ENCODE measurements around the gene EEF1AKMT1.

EEF1AKMT1 gene

GRCh38 chr13:20773194-20774080 is at the start of gene EEF1AKMT1:
Gene EEF1AKMT1, minus strand, starts transcription at chr13:20773961. Its CDS starts 16,363 bp downstream, at chr13:20757598.
- peak; percentile 77 for DNase-seq

- no peak for DNase-seq
These were observed 49.3 kb upstream of the EEF1AKMT1 start for GRCh38 chr13:20823071-20823470.

- no peak for DNase-seq
These were observed 48.6 kb upstream of the EEF1AKMT1 start for GRCh38 chr13:20822406-20822805.

- no peak for DNase-seq
These were observed 46.0 kb upstream of the EEF1AKMT1 start for GRCh38 chr13:20819715-20820114.

- no peak for DNase-seq
These were observed 41.7 kb upstream of the EEF1AKMT1 start for GRCh38 chr13:20815464-20815863.

- DNase-seq, result no peak
These were observed 40.6 kb upstream of the EEF1AKMT1 start for GRCh38 chr13:20814224-20814910.

GRCh38 chr13:20812890-20813289 is 39.1 kb upstream of the EEF1AKMT1 start:
- DNase-seq, result no peak

- no peak for DNase-seq
These were observed 37.0 kb upstream of the EEF1AKMT1 start for GRCh38 chr13:20810808-20811207.

- no peak for DNase-seq
These were observed 35.1 kb upstream of the EEF1AKMT1 start for GRCh38 chr13:20808874-20809273.

- DNase-seq, result no peak
These were observed 29.6 kb upstream of the EEF1AKMT1 start for GRCh38 chr13:20803180-20803965.

GRCh38 chr13:20801707-20802106 is 27.9 kb upstream of the EEF1AKMT1 start:
- DNase-seq, result no peak

GRCh38 chr13:20799726-20800416 is 26.1 kb upstream of the EEF1AKMT1 start:
- DNase-seq, result no peak

GRCh38 chr13:20798027-20798426 is 24.3 kb upstream of the EEF1AKMT1 start:
- no peak for DNase-seq

GRCh38 chr13:20796791-20797508 is 23.2 kb upstream of the EEF1AKMT1 start:
- DNase-seq, result no peak

- no peak for DNase-seq
These were observed 15.9 kb upstream of the EEF1AKMT1 start for GRCh38 chr13:20789665-20790064.

GRCh38 chr13:20788312-20788711 is 14.6 kb upstream of the EEF1AKMT1 start:
- no peak for DNase-seq

- no peak for DNase-seq
These were observed 13.4 kb upstream of the EEF1AKMT1 start for GRCh38 chr13:20787180-20787579.

- no peak for DNase-seq
These were observed 8.5 kb upstream of the EEF1AKMT1 start for GRCh38 chr13:20782116-20782708.

GRCh38 chr13:20780317-20780716 is 6.6 kb upstream of the EEF1AKMT1 start:
- no peak for DNase-seq

- DNase-seq, result no peak
These were observed 5.6 kb upstream of the EEF1AKMT1 start for GRCh38 chr13:20779405-20779804.

GRCh38 chr13:20778311-20778710 is 4.5 kb upstream of the EEF1AKMT1 start:
- DNase-seq, result no peak

- DNase-seq, result no peak
These were observed 3.0 kb upstream of the EEF1AKMT1 start for GRCh38 chr13:20776751-20777150.

Data from NCI-H774 (cell line).